Activated effector memory CD4-positive, alpha-beta T cell treated with Interleukin-2 at 50 U/mL for 16 hours (primary cell): ENCODE measurements around the gene PCDHA1.

Source experiments
- DNase-seq: peaks from one replicate; pipeline ENCODE4 v3.0.0-alpha.2; 2020

The PCDHA1 gene

GRCh38 chr5:140926443-140927227, 140.7 kb downstream of the PCDHA1 start:
- no peak for DNase-seq

GRCh38 chr5:140927228-140927573, 141.3 kb downstream of the PCDHA1 start:
- no peak for DNase-seq

GRCh38 chr5:140934964-140935606, 149.1 kb downstream of the PCDHA1 start:
- DNase-seq: no peak

- no peak for DNase-seq
Observed at GRCh38 chr5:140946578-140946977, 160.6 kb downstream of the PCDHA1 start.

- no peak for DNase-seq
Observed at GRCh38 chr5:140951636-140952035, 165.7 kb downstream of the PCDHA1 start.

- no peak for DNase-seq
Observed at GRCh38 chr5:140953234-140953633, 167.3 kb downstream of the PCDHA1 start.

- DNase-seq: no peak
Observed at GRCh38 chr5:140962190-140962589, 176.2 kb downstream of the PCDHA1 start.

GRCh38 chr5:140964356-140964755, 178.4 kb downstream of the PCDHA1 start:
- DNase-seq: no peak

GRCh38 chr5:140965905-140966292, 180.0 kb downstream of the PCDHA1 start:
- DNase-seq: no peak

- DNase-seq: no peak
Observed at GRCh38 chr5:140966293-140967225, 180.6 kb downstream of the PCDHA1 start, which contains the start of gene PCDHAC2. Gene PCDHAC2, plus strand, starts transcription at chr5:140966476. Its CDS starts 291 bp downstream, at chr5:140966767.

GRCh38 chr5:140967226-140967893, 181.4 kb downstream of the PCDHA1 start:
- DNase-seq: no peak

GRCh38 chr5:140969880-140970279, 183.9 kb downstream of the PCDHA1 start:
- no peak for DNase-seq

- DNase-seq: no peak
Observed at GRCh38 chr5:140973550-140973949, 187.6 kb downstream of the PCDHA1 start.

GRCh38 chr5:140977003-140977402, 191.1 kb downstream of the PCDHA1 start:
- DNase-seq: no peak

GRCh38 chr5:140978260-140978659, 192.3 kb downstream of the PCDHA1 start:
- no peak for DNase-seq

GRCh38 chr5:140978983-140979382, 193.0 kb downstream of the PCDHA1 start:
- no peak for DNase-seq

GRCh38 chr5:140982083-140982716, 196.3 kb downstream of the PCDHA1 start:
- no peak for DNase-seq

- no peak for DNase-seq
Observed at GRCh38 chr5:140986117-140986521, 200.2 kb downstream of the PCDHA1 start.

- no peak for DNase-seq
Observed at GRCh38 chr5:140988100-140988499, 202.2 kb downstream of the PCDHA1 start.

GRCh38 chr5:140988608-140989007, 202.7 kb downstream of the PCDHA1 start:
- DNase-seq: no peak

- DNase-seq: no peak
Observed at GRCh38 chr5:140989254-140990020, 203.5 kb downstream of the PCDHA1 start.
